Activated naive CD8-positive, alpha-beta T cell treated with anti-CD3 and anti-CD28 coated beads, Interleukin-2, amount 50 U/mL, for 24 hours (primary cell): ENCODE data around the gene CHMP6.

Experiments
- ATAC-seq: fragments of 150-1000 bp; cut with Tn5 transposase; one replicate; pipeline ENCODE4 v1.10.0; 2021
- DNase-seq: peaks from one replicate; pipeline ENCODE4 v3.0.0; 2021
- H3K27ac Mint-ChIP-seq: one replicate; pipeline ENCODE4 v1.8.0; 2021; ENCODE audit warnings: mild to moderate bottlenecking, mixed read lengths
- H3K27me3 Mint-ChIP-seq: one replicate; pipeline ENCODE4 v1.8.0; 2021; ENCODE audit warnings: mixed read lengths
- H3K36me3 Mint-ChIP-seq: one replicate; pipeline ENCODE4 v1.8.0; 2021; ENCODE audit warnings: low read depth, mixed read lengths
- H3K4me1 Mint-ChIP-seq: one replicate; pipeline ENCODE4 v1.8.0; 2021; ENCODE audit warnings: mixed read lengths
- H3K4me3 Mint-ChIP-seq: one replicate; pipeline ENCODE4 v1.8.0; 2021; ENCODE audit warnings: mild to moderate bottlenecking, moderate library complexity, mixed read lengths
- H3K9me3 Mint-ChIP-seq: one replicate; pipeline ENCODE4 v1.8.0; 2021; ENCODE audit warnings: mixed read lengths

The CHMP6 gene

DNA sequence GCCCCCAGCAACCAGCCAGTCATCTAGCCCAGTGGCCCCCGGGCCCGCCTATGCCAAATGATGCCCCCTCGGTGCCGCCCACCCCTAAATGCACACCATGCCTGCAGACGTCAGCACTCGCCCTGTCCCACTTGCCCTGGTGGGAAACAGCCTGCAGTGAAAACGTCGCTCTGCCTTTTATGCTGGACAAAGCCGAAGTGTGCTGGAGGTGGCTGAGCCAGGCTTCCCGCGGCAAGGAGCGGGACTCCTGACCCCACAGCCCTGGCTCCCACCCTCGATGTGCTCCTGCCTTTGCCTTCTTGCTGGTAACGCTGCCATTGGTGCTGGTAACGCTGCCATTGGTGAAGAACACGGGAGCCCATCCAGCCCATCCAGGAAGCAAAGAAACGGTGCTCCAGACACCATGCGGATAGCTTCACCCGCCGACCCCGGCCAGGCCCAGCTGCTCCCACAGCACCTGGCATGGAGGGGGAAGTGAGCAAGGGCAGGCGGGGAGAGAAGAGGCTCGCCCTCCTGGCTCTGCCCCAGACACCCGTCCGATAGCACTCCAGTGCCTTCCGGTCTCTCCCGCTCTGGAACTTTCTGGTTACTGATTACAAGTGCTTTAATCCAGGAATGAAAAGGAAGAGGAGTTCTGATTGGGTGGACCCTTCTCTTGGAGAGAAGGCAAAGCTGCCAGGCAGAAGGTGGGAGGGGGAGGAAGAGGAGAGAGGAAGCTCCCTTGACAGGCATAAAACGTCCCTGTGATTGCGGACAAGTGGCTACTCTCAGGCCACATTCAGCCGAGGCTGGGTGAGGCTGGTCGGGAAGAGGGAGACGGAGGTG, 39.3 kb downstream of the CHMP6 start:
- Mint-ChIP-seq H3K27me3 (peaks cover 40% of the 10 kb centered on the region), H3K4me3 (no peak overlapping the region), H3K27ac (no peak overlapping the region), H3K9me3 (peaks cover 4% of the 10 kb centered on the region), H3K36me3 (no peaks in the 10 kb centered on the region), H3K4me1 (peaks cover 14% of the 10 kb centered on the region)
- DNase-seq (no peak), ATAC-seq (no peak)

DNA sequence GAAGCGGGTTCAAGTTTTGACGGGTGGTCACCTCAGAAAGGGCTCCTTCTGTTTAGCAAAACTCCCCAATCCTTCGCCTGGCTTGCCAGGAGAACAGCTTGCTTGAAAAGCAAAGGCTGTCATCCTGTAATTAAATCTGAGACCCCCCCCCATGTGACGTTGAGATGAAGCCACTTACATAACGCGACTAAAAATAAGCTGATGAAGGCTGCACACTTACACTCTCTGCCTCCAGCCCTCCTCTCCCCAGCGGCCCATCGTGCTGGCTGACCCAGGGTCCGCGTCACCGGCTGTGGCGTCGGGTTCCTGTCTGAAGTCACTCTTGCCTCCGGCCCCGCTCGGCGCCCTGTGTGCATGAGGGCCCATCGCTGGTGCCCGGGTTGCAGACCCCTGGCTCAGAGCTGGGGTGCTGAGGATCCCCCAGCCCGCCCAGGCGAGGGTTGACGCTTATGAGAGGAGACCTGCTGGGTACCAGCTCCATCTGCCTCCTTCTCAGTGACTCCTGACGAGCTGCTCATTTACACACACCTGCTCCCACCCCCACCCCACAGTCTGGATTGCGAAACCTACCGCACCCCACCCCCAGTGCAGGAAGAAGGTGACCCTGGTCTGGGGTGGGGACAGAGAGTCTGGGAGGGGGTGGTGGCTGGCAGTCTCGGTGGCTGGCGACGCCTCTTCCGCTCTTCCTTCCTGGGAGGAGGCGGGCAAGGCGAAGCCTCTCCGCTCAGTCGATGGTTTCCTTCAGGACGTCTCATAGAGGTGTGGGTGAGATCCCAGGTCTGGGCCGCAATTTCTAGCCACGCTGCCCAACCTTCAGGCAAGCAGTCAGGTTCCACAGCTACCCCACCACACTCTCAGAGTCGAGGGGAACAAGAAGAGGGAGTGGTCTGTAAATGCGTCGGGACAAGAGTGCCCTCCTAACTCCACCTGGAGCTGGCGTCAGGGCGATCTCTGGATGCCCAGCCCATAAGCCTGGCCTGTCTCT, 40.2 kb downstream of the CHMP6 start:
- no peak overlapping the region for H3K4me3 Mint-ChIP-seq
- H3K36me3 Mint-ChIP-seq, result no peaks in the 10 kb centered on the region
- DNase-seq, result no peak
- H3K9me3 Mint-ChIP-seq, result peaks cover 3% of the 10 kb centered on the region
- H3K27ac Mint-ChIP-seq, result no peak overlapping the region
- peaks cover 41% of the 10 kb centered on the region for H3K27me3 Mint-ChIP-seq
- H3K4me1 Mint-ChIP-seq, result peaks cover 16% of the 10 kb centered on the region
- no peak for ATAC-seq

DNA sequence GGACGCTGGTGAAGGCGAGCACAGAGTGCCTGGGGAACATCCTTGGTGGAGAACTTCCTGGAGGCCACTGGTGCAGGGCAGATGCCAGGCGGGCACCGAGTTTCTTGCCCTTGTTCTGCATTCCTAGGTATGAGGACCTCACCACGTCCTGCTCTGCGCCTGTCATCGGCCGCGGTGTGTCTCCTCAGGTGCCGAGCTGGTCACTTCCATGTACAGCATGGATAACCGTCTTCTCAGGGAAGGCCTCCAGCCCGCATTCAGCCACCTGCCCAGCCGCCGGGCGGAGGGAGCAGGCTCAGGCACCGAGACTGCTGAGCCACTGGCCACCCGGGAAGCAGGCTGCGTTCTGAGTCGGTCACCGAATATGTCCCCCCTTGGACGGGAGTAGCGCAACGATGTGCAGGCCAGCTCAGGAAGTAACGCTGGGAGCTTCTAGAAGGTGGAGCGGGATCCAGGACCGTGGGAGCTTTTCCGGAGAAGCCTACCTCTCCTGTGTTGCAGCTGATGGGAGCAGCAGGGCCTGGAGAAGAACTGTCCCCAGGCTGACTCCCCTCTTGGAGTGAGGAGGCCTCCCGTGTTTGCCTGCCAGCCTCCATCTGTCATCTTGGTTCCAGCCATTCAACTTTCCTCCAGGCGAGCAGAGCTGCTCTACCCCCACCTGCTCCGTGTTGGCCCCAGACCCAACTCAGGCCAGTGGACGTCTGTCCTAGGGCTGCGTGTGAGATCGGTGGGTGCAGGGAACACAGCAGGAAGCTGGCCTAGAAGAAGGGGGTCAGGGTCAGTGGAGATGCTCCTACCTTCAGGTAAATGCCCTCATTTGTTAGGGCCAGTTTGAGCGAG, 41.2 kb downstream of the CHMP6 start:
- DNase-seq, result no peak

GRCh38 chr17:81033535-81034167, 42.0 kb downstream of the CHMP6 start:
- peak overlapping the region; percentile 59 for H3K4me3 Mint-ChIP-seq
- no peaks in the 10 kb centered on the region for H3K9me3 Mint-ChIP-seq
- no peaks in the 10 kb centered on the region for H3K36me3 Mint-ChIP-seq
- peaks cover 35% of the 10 kb centered on the region for H3K27me3 Mint-ChIP-seq
- DNase-seq (no peak), ATAC-seq (no peak)
- H3K27ac Mint-ChIP-seq, result no peak overlapping the region
- H3K4me1 Mint-ChIP-seq, result peaks cover 16% of the 10 kb centered on the region

More for the DNA sequence above, 41.2 kb downstream of the CHMP6 start:
- Mint-ChIP-seq H3K36me3 (no peaks in the 10 kb centered on the region), H3K4me1 (peaks cover 16% of the 10 kb centered on the region), H3K27me3 (peaks cover 37% of the 10 kb centered on the region), H3K4me3 (peak overlapping the region; percentile 59), H3K27ac (no peak overlapping the region), H3K9me3 (no peaks in the 10 kb centered on the region)
- ATAC-seq, result no peak

- peak overlapping the region; percentile 75 for H3K4me3 Mint-ChIP-seq
- H3K27ac Mint-ChIP-seq, result no peak overlapping the region
- peaks cover 31% of the 10 kb centered on the region for H3K27me3 Mint-ChIP-seq
- ATAC-seq, result peak; percentile 6
- DNase-seq, result no peak
- H3K36me3 Mint-ChIP-seq, result no peaks in the 10 kb centered on the region
- peaks cover 14% of the 10 kb centered on the region for H3K4me1 Mint-ChIP-seq
- no peaks in the 10 kb centered on the region for H3K9me3 Mint-ChIP-seq
These were observed 42.6 kb downstream of the CHMP6 start for GRCh38 chr17:81034168-81034777.

GRCh38 chr17:81034779-81035520, 43.3 kb downstream of the CHMP6 start, which contains the start of gene BAIAP2:
Gene BAIAP2 (plus strand): TSS chr17:81035151. CDS start chr17:81035255, 104 bp downstream.
- peak; percentile 77 for ATAC-seq
- Mint-ChIP-seq H3K4me3 (peak within 1 kb of the TSS; percentile 79), H3K27ac (no peak within 1 kb of the TSS), H3K27me3 (peaks cover 29% of the 10 kb centered on the region), H3K9me3 (no peaks in the 10 kb centered on the region), H3K36me3 (no peaks in the 10 kb centered on the region), H3K4me1 (peaks cover 14% of the 10 kb centered on the region)
- DNase-seq, result peak; percentile 99

- H3K4me3 Mint-ChIP-seq, result peak overlapping the region; percentile 79
- H3K27ac Mint-ChIP-seq, result no peak overlapping the region
These were observed 44.0 kb downstream of the CHMP6 start for GRCh38 chr17:81035521-81036196.

DNA sequence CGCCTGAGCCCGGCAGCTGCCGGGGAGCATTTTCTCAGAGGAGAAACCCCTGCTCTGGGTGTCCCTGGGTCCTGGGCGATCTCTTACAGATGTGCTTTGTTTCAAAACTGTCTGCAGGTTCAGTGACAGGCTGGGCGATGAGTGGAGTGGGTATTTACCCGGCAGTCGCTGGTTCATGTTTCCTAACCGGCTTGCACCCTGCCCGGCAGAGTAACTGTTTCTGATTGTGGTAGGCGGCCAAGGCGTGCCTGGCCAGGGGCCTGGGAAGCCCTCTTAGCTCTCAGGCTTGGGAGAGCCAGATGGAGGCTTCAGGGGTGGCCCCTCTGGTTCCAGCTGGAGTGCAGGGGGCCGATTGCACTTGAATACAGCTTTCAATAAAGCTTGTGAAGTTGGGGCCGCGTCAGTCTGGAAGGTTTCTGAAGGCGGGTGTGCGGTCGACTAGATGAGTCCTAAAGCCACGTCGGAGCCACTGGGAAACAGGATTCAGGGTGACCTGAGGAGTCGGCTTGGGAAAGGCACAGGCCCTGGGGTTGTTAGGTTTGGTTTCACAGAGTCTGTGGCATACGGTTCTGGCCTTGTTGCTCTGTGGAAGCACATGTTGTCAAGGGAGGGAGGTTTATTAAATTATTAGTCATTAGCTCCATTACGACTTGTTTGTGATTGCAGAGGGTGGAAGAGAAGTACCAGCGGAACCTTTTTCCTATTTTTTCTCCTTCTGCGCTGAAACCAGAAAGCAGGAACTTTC, 44.7 kb downstream of the CHMP6 start:
- no peak for ATAC-seq
- DNase-seq, result no peak
- peaks cover 27% of the 10 kb centered on the region for H3K27me3 Mint-ChIP-seq
- H3K36me3 Mint-ChIP-seq, result no peaks in the 10 kb centered on the region
- H3K27ac Mint-ChIP-seq, result no peak overlapping the region
- H3K4me3 Mint-ChIP-seq, result peak overlapping the region; percentile 79
- H3K9me3 Mint-ChIP-seq, result no peaks in the 10 kb centered on the region
- H3K4me1 Mint-ChIP-seq, result peaks cover 14% of the 10 kb centered on the region

More at GRCh38 chr17:81035521-81036196, 44.0 kb downstream of the CHMP6 start:
- DNase-seq, result peak; percentile 36
- H3K27me3 Mint-ChIP-seq, result peaks cover 28% of the 10 kb centered on the region
- no peaks in the 10 kb centered on the region for H3K36me3 Mint-ChIP-seq
- H3K9me3 Mint-ChIP-seq, result no peaks in the 10 kb centered on the region
- peaks cover 14% of the 10 kb centered on the region for H3K4me1 Mint-ChIP-seq
- ATAC-seq, result peak; percentile 11

GRCh38 chr17:81037026-81037797, 45.6 kb downstream of the CHMP6 start:
- H3K4me1 Mint-ChIP-seq, result peaks cover 14% of the 10 kb centered on the region
- H3K4me3 Mint-ChIP-seq, result peak overlapping the region; percentile 79
- peaks cover 26% of the 10 kb centered on the region for H3K27me3 Mint-ChIP-seq
- ATAC-seq (no peak), DNase-seq (no peak)
- H3K9me3 Mint-ChIP-seq, result no peaks in the 10 kb centered on the region
- H3K27ac Mint-ChIP-seq, result no peak overlapping the region
- H3K36me3 Mint-ChIP-seq, result no peaks in the 10 kb centered on the region

- Mint-ChIP-seq H3K36me3 (no peaks in the 10 kb centered on the region), H3K27ac (no peak overlapping the region), H3K27me3 (peaks cover 24% of the 10 kb centered on the region), H3K4me3 (no peak overlapping the region), H3K9me3 (no peaks in the 10 kb centered on the region), H3K4me1 (peaks cover 14% of the 10 kb centered on the region)
- ATAC-seq (no peak), DNase-seq (no peak)
These were observed 46.4 kb downstream of the CHMP6 start for GRCh38 chr17:81037798-81038733.
